ENCODE measurements around the gene CAV1. TPM values are rescaled to one million over a fixed set of nuclear protein-coding genes. Genes with fewer than 3 reads are reported as not detected.
A peak's percentile ranks its signal among the peaks of the same experiment; 100 is the strongest.

CAV1 gene
- total RNA-seq, 1 donor from 2014 or later: 502 TPM

GRCh38 chr7:116532102-116532688 lies 7.4 kb downstream of the CAV1 start:
- Mint-ChIP-seq H3K4me3 (ENCODE audit: unreplicated experiment) (no peak overlapping the region), H3K9me3 (ENCODE audit: unreplicated experiment) (no peaks in the 10 kb centered on the region), H3K36me3 (ENCODE audit: unreplicated experiment) (peaks cover 58% of the 10 kb centered on the region), H3K4me1 (ENCODE audit: unreplicated experiment) (peaks cover 73% of the 10 kb centered on the region), H3K27ac (ENCODE audit: unreplicated experiment) (peak overlapping the region; percentile 52), H3K27me3 (ENCODE audit: unreplicated experiment) (no peaks in the 10 kb centered on the region)
- no peak for DNase-seq (ENCODE audit: extremely low spot score, unreplicated experiment)
- TF ChIP-seq CTCF (IDR thresholded peaks at IDR 0.05): no peak

GRCh38 chr7:116534790-116535189 lies 10.0 kb downstream of the CAV1 start:
- peaks cover 66% of the 10 kb centered on the region for H3K36me3 Mint-ChIP-seq (ENCODE audit: unreplicated experiment)
- no peak for DNase-seq (ENCODE audit: extremely low spot score, unreplicated experiment)
- no peak for TF ChIP-seq CTCF (IDR thresholded peaks at IDR 0.05)
- H3K4me1 Mint-ChIP-seq (ENCODE audit: unreplicated experiment): peaks cover 55% of the 10 kb centered on the region
- no peak overlapping the region for H3K4me3 Mint-ChIP-seq (ENCODE audit: unreplicated experiment)
- H3K9me3 Mint-ChIP-seq (ENCODE audit: unreplicated experiment): no peaks in the 10 kb centered on the region
- H3K27me3 Mint-ChIP-seq (ENCODE audit: unreplicated experiment): no peaks in the 10 kb centered on the region
- peak overlapping the region; percentile 59 for H3K27ac Mint-ChIP-seq (ENCODE audit: unreplicated experiment)

- no peak for DNase-seq (ENCODE audit: extremely low spot score, unreplicated experiment)
- H3K9me3 Mint-ChIP-seq (ENCODE audit: unreplicated experiment): no peaks in the 10 kb centered on the region
- no peak overlapping the region for H3K4me3 Mint-ChIP-seq (ENCODE audit: unreplicated experiment)
- H3K27ac Mint-ChIP-seq (ENCODE audit: unreplicated experiment): peak overlapping the region; percentile 51
- peaks cover 55% of the 10 kb centered on the region for H3K4me1 Mint-ChIP-seq (ENCODE audit: unreplicated experiment)
- H3K27me3 Mint-ChIP-seq (ENCODE audit: unreplicated experiment): no peaks in the 10 kb centered on the region
- H3K36me3 Mint-ChIP-seq (ENCODE audit: unreplicated experiment): peaks cover 67% of the 10 kb centered on the region
- no peak for TF ChIP-seq CTCF (IDR thresholded peaks at IDR 0.05)
These were observed 10.6 kb downstream of the CAV1 start for GRCh38 chr7:116535416-116535815.

- peak overlapping the region; percentile 76 for H3K27ac Mint-ChIP-seq (ENCODE audit: unreplicated experiment)
- DNase-seq (ENCODE audit: extremely low spot score, unreplicated experiment): no peak
- H3K4me3 Mint-ChIP-seq (ENCODE audit: unreplicated experiment): no peak overlapping the region
- peaks cover 62% of the 10 kb centered on the region for H3K36me3 Mint-ChIP-seq (ENCODE audit: unreplicated experiment)
- no peak for TF ChIP-seq CTCF (IDR thresholded peaks at IDR 0.05)
- peaks cover 61% of the 10 kb centered on the region for H3K4me1 Mint-ChIP-seq (ENCODE audit: unreplicated experiment)
- no peaks in the 10 kb centered on the region for H3K9me3 Mint-ChIP-seq (ENCODE audit: unreplicated experiment)
- H3K27me3 Mint-ChIP-seq (ENCODE audit: unreplicated experiment): no peaks in the 10 kb centered on the region
These were observed 13.3 kb downstream of the CAV1 start for GRCh38 chr7:116538138-116538537.

- TF ChIP-seq CTCF (IDR thresholded peaks at IDR 0.05): no peak
- H3K4me3 Mint-ChIP-seq (ENCODE audit: unreplicated experiment): no peak overlapping the region
- H3K9me3 Mint-ChIP-seq (ENCODE audit: unreplicated experiment): no peaks in the 10 kb centered on the region
- peak overlapping the region; percentile 58 for H3K27ac Mint-ChIP-seq (ENCODE audit: unreplicated experiment)
- DNase-seq (ENCODE audit: extremely low spot score, unreplicated experiment): no peak
- H3K36me3 Mint-ChIP-seq (ENCODE audit: unreplicated experiment): peaks cover 62% of the 10 kb centered on the region
- H3K4me1 Mint-ChIP-seq (ENCODE audit: unreplicated experiment): peaks cover 72% of the 10 kb centered on the region
- H3K27me3 Mint-ChIP-seq (ENCODE audit: unreplicated experiment): no peaks in the 10 kb centered on the region
These were observed 15.0 kb downstream of the CAV1 start for GRCh38 chr7:116539879-116540278.

Data from osteocyte (in vitro differentiated cells).